SIG-M5 treated with dmso at 0.1 percent for 504 hours (cell line): ENCODE results near the gene VCY1B.
"Not testable (repeated sequence)": the region's sequence is repeated elsewhere in the genome, so short reads cannot be mapped to it uniquely, and the experiment has no call there.

ENCODE experiments used
- DNase-seq: peaks from one replicate; lab custom pipeline; 2025; ENCODE audit not compliant: unreplicated experiment; lab: John Stamatoyannopoulos, UW

Gene VCY1B

DNA sequence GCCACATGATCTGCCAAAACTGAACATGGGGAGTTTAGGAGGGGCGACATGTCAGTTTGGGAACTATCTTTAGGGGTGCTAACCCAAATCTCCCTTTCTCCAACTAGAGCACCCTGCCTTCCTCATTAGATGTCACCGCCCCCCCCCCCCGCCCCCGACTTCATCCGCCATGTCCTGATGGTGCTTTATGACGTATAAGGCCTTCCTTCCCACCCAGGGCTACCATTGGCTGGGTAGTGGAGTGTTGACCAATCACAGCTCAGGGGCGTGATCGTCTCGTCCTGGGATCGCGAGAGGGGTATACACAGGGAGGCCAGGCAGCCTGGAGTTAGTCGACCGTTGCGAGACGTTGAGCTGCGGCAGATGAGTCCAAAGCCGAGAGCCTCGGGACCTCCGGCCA is at the start of gene VCY1B:
VCY1B (plus strand) TSS at position 301 of the 400 bp plus-strand sequence; CDS start at position 364, 63 bp downstream.
- not testable (repeated sequence) for DNase-seq

DNA sequence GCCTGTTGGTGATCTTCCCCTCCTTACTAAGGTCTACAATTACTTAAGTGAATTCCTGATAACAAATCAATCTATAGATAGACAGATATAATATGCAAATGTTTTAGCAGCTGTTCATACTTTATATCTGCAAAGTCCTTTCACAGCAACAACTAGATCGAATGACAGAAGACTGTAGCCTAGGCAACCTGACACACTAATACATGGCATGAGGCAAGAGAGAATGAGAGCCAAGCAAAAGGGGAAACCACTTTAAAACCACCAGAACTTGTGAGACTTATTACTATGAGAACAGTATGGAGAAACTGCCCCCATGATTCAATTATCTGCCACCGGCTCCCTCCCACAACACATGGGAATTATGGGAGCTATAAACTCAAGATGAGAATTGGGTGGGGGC is 44.1 kb upstream of the VCY1B start:
- not testable (repeated sequence) for DNase-seq

DNA sequence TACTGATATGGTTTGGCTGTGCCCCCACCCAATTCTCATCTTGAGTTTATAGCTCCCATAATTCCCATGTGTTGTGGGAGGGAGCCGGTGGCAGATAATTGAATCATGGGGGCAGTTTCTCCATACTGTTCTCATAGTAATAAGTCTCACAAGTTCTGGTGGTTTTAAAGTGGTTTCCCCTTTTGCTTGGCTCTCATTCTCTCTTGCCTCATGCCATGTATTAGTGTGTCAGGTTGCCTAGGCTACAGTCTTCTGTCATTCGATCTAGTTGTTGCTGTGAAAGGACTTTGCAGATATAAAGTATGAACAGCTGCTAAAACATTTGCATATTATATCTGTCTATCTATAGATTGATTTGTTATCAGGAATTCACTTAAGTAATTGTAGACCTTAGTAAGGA is 25.6 kb upstream of the VCY1B start:
- not testable (repeated sequence) for DNase-seq

- DNase-seq, result no peak
Observed at GRCh38 chrY:14085877-14086276, 29.9 kb downstream of the VCY1B start.
